Activated CD8-positive, alpha-beta T cell treated with anti-CD3 and anti-CD28 coated beads for 36 hours (primary cell): ENCODE measurements around the gene LIPC. TPM values are rescaled to one million over a fixed set of nuclear protein-coding genes. Genes with fewer than 3 reads are reported as not detected.

ENCODE experiments used
- ATAC-seq: fragments of 200-7000 bp; cut with Tn5 transposase; one replicate; pipeline ENCODE4 v1.10.0; 2021; ENCODE audit warnings: mild to moderate bottlenecking, moderate library complexity
- CTCF ChIA-PET: fragments of 350-600 bp; sonication (Branson Sonifier 250); formaldehyde crosslinking; loops from one replicate; lab custom pipeline; 2021; ENCODE audit warnings: antibody characterized with exemption; lab: Charles Lee
- POLR2A ChIA-PET: fragments of 350-600 bp; sonication (Branson Sonifier 250); formaldehyde crosslinking; loops from one replicate; lab custom pipeline; 2021; ENCODE audit warnings: antibody characterized with exemption; lab: Charles Lee
- DNase-seq: peaks from one replicate; pipeline ENCODE4 v3.0.0-alpha.2; 2020
- H3K27ac Mint-ChIP-seq: one replicate; pipeline ENCODE4 v1.8.0; 2021; ENCODE audit warnings: mild to moderate bottlenecking, mixed read lengths
- H3K27me3 Mint-ChIP-seq: one replicate; pipeline ENCODE4 v1.8.0; 2021; ENCODE audit warnings: mixed read lengths
- H3K36me3 Mint-ChIP-seq: one replicate; pipeline ENCODE4 v1.8.0; 2021; ENCODE audit warnings: low read depth, mixed read lengths
- H3K4me1 Mint-ChIP-seq: one replicate; pipeline ENCODE4 v1.8.0; 2021; ENCODE audit warnings: low read depth, mixed read lengths
- H3K4me3 Mint-ChIP-seq: one replicate; pipeline ENCODE4 v1.8.0; 2021; ENCODE audit warnings: mild to moderate bottlenecking, moderate library complexity, mixed read lengths
- H3K9me3 Mint-ChIP-seq: one replicate; pipeline ENCODE4 v1.8.0; 2021; ENCODE audit warnings: mixed read lengths
- intact Hi-C: fragments of 100-400 bp; cut with micrococcal nuclease; formaldehyde crosslinking; loops from one replicate; pipeline ENCODE4 v1.10.0; 2022
- total RNA-seq, 2 experiments: library from RNA; stranded (reverse); gene quantifications; one replicate each; pipeline ENCODE4 v1.2.3, GENCODE V29; 2021
- TF ChIP-seq, protein P1 (sequence below): fragments of 200-600 bp; IDR thresholded peaks from one replicate; pipeline ENCODE4 v1.8.0; 2022; ENCODE audit warnings: antibody characterized with exemption, mild to moderate bottlenecking

The LIPC gene
- total RNA-seq, 2 experiments from 2014 or later = 1.0 to 1.2 TPM

GRCh38 chr15:58407778-58408177 lies 24.0 kb upstream of the LIPC start:
- no peaks in the 10 kb centered on the region for H3K9me3 Mint-ChIP-seq
- H3K27ac Mint-ChIP-seq = no peak overlapping the region
- H3K4me1 Mint-ChIP-seq = peaks cover 13% of the 10 kb centered on the region
- CTCF ChIA-PET = no interaction called here
- TF ChIP-seq, protein P1, sequence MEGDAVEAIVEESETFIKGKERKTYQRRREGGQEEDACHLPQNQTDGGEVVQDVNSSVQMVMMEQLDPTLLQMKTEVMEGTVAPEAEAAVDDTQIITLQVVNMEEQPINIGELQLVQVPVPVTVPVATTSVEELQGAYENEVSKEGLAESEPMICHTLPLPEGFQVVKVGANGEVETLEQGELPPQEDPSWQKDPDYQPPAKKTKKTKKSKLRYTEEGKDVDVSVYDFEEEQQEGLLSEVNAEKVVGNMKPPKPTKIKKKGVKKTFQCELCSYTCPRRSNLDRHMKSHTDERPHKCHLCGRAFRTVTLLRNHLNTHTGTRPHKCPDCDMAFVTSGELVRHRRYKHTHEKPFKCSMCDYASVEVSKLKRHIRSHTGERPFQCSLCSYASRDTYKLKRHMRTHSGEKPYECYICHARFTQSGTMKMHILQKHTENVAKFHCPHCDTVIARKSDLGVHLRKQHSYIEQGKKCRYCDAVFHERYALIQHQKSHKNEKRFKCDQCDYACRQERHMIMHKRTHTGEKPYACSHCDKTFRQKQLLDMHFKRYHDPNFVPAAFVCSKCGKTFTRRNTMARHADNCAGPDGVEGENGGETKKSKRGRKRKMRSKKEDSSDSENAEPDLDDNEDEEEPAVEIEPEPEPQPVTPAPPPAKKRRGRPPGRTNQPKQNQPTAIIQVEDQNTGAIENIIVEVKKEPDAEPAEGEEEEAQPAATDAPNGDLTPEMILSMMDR = no peak
- H3K36me3 Mint-ChIP-seq = no peaks in the 10 kb centered on the region
- no peak for DNase-seq
- POLR2A ChIA-PET = no interaction called here
- H3K4me3 Mint-ChIP-seq = no peak overlapping the region
- intact Hi-C loops = no loop called here
- no peak for ATAC-seq
- H3K27me3 Mint-ChIP-seq = no peaks in the 10 kb centered on the region

- intact Hi-C loops = no loop called here
- H3K4me1 Mint-ChIP-seq = peaks cover 16% of the 10 kb centered on the region
- DNase-seq (no peak), ATAC-seq (peak; percentile 34)
- ChIA-PET CTCF (interaction anchor here (0.7 to 1.1 kb wide), 3 partner anchors 10 to 182 kb away, joined by 3 to 4 read pairs (median 3); no protein-coding TSS in a partner anchor), POLR2A (interaction anchor here (0.6 to 1.2 kb wide), 2 partner anchors 14 to 50 kb away, joined by 3 read pairs; no protein-coding TSS in a partner anchor)
- TF ChIP-seq, protein P1 = no peak
- H3K27me3 Mint-ChIP-seq = no peaks in the 10 kb centered on the region
- H3K4me3 Mint-ChIP-seq = peak overlapping the region; percentile 77
- no peaks in the 10 kb centered on the region for H3K9me3 Mint-ChIP-seq
- H3K36me3 Mint-ChIP-seq = no peaks in the 10 kb centered on the region
- peak overlapping the region; percentile 92 for H3K27ac Mint-ChIP-seq
Measured at GRCh38 chr15:58409861-58410260, 21.9 kb upstream of the LIPC start.

DNA sequence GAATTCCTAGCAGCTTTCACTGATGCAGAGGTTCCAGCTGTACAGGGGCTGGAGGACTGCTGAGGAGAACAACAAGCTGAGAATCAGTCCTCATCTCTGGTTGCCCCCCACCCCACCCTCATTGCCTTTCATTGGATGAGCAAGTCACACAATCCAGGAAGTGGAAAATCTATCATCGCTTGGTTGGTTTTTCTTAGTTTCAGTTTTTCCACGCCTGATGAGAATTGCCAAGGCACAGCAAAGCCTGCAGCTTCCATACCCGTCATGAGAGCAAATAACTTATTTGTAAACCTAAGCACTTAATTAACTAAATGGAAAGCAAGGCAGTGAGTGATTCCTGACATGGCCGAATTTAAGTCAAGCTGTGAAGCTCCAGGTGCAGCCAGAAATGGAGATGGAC lies 21.4 kb upstream of the LIPC start:
- ChIA-PET POLR2A (interaction anchor here (0.6 to 1.2 kb wide), 3 partner anchors 14 to 50 kb away, joined by 3 read pairs; no protein-coding TSS in a partner anchor), CTCF (interaction anchor here (0.7 to 1.1 kb wide), 3 partner anchors 10 to 182 kb away, joined by 3 to 4 read pairs (median 3); no protein-coding TSS in a partner anchor)
- ATAC-seq (peak; percentile 92), DNase-seq (peak; percentile 68)
- Mint-ChIP-seq H3K27me3 (no peaks in the 10 kb centered on the region), H3K4me1 (peaks cover 16% of the 10 kb centered on the region), H3K9me3 (no peaks in the 10 kb centered on the region), H3K36me3 (no peaks in the 10 kb centered on the region), H3K4me3 (peak overlapping the region; percentile 77), H3K27ac (peak overlapping the region; percentile 92)
- intact Hi-C loops = no loop called here
- TF ChIP-seq, protein P1 = no peak

DNA sequence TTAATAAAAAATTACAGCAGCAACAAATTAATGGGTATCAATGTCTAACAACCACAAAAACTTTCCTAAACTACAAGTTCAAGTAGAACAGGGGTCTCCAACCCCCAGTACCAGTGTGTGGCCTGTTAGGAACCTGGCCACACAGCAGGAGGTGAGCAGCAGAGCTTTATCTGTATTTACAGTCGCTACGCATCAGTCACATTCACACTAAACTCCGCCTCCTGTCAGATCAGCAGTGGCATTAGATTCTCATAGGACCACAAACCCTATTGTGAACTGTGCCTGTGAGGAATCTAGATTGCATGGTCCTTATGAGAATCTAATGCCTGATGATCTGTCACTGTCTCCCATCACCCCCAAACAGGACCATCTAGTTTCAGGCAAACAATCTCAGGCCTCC lies 18.5 kb upstream of the LIPC start:
- no peak for DNase-seq
- Mint-ChIP-seq H3K4me1 (peaks cover 16% of the 10 kb centered on the region), H3K27me3 (no peaks in the 10 kb centered on the region), H3K36me3 (peaks cover 2% of the 10 kb centered on the region), H3K4me3 (no peak overlapping the region), H3K9me3 (peaks cover 9% of the 10 kb centered on the region), H3K27ac (no peak overlapping the region)
- TF ChIP-seq, protein P1 = no peak
- intact Hi-C loops = no loop called here
- CTCF ChIA-PET = no interaction called here
- POLR2A ChIA-PET = no interaction called here
- no peak for ATAC-seq

DNA sequence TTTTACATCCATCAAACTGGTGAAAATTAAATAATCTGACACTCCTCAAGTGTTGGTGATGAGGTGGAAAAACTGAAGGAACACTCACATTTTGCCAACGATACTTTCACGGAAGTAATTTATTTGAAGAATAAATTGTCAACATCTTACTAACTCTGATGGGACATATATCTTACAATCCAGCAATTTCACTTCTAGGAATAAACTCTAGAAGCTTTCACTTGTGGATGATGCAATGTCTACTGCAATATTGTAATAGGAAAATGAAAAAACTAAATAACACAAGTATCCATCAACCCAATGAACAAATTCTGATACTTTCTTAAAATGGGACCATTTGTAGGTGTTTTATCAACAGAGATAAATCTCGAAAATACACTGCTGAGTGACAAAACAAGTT lies 16.2 kb upstream of the LIPC start:
- TF ChIP-seq, protein P1 = no peak
- H3K36me3 Mint-ChIP-seq = peaks cover 4% of the 10 kb centered on the region
- peaks cover 9% of the 10 kb centered on the region for H3K9me3 Mint-ChIP-seq
- CTCF ChIA-PET = no interaction called here
- ATAC-seq (no peak), DNase-seq (no peak)
- no peaks in the 10 kb centered on the region for H3K27me3 Mint-ChIP-seq
- no peak overlapping the region for H3K27ac Mint-ChIP-seq
- POLR2A ChIA-PET = no interaction called here
- intact Hi-C loops = no loop called here
- peaks cover 14% of the 10 kb centered on the region for H3K4me1 Mint-ChIP-seq
- H3K4me3 Mint-ChIP-seq = no peak overlapping the region
